Mesothelial cell of epicardium (in vitro differentiated cells): Measurements from ENCODE around the gene SLC25A33. TPM values are rescaled to one million over a fixed set of nuclear protein-coding genes. Genes with fewer than 3 reads are reported as not detected.

Experiments
- DNase-seq, 2 experiments: peaks; one replicate each; pipeline ENCODE4 v3.0.0; 2021; ENCODE audit warnings: low spot score in 2 of 2; ENCODE audit not compliant: unreplicated experiment in 2 of 2
- H3K27ac Mint-ChIP-seq: 2 replicates; pipeline ENCODE4 v1.8.0; 2021; ENCODE audit warnings: mixed read lengths
- H3K27me3 Mint-ChIP-seq: 2 replicates; pipeline ENCODE4 v1.8.0; 2021; ENCODE audit warnings: low read depth, mixed read lengths
- H3K36me3 Mint-ChIP-seq: 2 replicates; pipeline ENCODE4 v1.8.0; 2021; ENCODE audit warnings: mixed read lengths
- H3K4me1 Mint-ChIP-seq: 2 replicates; pipeline ENCODE4 v1.8.0; 2021; ENCODE audit warnings: mixed read lengths
- H3K4me3 Mint-ChIP-seq: 2 replicates; pipeline ENCODE4 v1.8.0; 2021; ENCODE audit warnings: mild to moderate bottlenecking, moderate library complexity, mixed read lengths
- H3K9me3 Mint-ChIP-seq: 2 replicates; pipeline ENCODE4 v1.8.0; 2021; ENCODE audit warnings: mixed read lengths
- total RNA-seq: library from RNA; stranded (reverse); gene quantifications from 3 replicates; pipeline ENCODE4 v1.2.1, GENCODE V29; 2021
- TF ChIP-seq, protein P1 (sequence below): fragments of 200-600 bp; sonication (generic); IDR thresholded peaks from one replicate; pipeline ENCODE4 v1.5.0; 2021; ENCODE audit warnings: antibody characterized with exemption; ENCODE audit not compliant: unreplicated experiment

The SLC25A33 gene
- total RNA-seq, 1 donor from 2014 or later: 4.7 TPM

DNA sequence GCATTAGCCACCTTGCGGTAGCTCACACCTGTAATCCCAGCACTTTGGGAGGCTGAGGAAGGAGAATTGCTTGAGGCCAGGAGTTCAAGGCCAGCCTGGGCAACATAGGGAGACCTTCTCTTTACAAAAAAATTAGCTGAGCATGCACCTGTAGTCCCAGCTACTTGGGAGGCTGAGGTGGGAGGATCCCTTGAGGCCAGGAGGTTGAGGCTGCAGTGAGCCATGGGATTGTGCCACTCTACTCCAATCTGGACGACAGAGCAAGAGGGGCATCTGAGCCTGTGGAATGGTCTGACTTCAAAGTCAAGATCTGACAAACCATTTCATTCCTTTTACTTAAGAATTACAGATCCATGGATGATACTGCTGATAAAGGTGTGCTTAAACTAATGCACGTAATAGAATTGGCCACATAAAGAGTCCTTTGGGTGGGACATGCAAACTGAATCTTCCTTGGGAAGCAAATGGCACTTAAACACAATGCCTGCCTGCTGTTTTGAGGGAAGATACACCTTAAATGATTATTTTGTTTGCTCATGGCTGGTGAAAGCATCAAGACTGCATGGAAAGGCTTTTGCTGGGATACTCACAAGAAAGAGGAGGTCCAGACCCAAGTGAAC lies 47.0 kb downstream of the SLC25A33 start:
- Mint-ChIP-seq H3K36me3 (peaks cover 9% of the 10 kb centered on the region), H3K9me3 (no peaks in the 10 kb centered on the region), H3K27me3 (no peaks in the 10 kb centered on the region), H3K4me1 (peaks cover 14% of the 10 kb centered on the region), H3K4me3 (no peak overlapping the region), H3K27ac (no peak overlapping the region)
- TF ChIP-seq, protein P1, sequence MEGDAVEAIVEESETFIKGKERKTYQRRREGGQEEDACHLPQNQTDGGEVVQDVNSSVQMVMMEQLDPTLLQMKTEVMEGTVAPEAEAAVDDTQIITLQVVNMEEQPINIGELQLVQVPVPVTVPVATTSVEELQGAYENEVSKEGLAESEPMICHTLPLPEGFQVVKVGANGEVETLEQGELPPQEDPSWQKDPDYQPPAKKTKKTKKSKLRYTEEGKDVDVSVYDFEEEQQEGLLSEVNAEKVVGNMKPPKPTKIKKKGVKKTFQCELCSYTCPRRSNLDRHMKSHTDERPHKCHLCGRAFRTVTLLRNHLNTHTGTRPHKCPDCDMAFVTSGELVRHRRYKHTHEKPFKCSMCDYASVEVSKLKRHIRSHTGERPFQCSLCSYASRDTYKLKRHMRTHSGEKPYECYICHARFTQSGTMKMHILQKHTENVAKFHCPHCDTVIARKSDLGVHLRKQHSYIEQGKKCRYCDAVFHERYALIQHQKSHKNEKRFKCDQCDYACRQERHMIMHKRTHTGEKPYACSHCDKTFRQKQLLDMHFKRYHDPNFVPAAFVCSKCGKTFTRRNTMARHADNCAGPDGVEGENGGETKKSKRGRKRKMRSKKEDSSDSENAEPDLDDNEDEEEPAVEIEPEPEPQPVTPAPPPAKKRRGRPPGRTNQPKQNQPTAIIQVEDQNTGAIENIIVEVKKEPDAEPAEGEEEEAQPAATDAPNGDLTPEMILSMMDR: no peak
- DNase-seq: no peak

DNA sequence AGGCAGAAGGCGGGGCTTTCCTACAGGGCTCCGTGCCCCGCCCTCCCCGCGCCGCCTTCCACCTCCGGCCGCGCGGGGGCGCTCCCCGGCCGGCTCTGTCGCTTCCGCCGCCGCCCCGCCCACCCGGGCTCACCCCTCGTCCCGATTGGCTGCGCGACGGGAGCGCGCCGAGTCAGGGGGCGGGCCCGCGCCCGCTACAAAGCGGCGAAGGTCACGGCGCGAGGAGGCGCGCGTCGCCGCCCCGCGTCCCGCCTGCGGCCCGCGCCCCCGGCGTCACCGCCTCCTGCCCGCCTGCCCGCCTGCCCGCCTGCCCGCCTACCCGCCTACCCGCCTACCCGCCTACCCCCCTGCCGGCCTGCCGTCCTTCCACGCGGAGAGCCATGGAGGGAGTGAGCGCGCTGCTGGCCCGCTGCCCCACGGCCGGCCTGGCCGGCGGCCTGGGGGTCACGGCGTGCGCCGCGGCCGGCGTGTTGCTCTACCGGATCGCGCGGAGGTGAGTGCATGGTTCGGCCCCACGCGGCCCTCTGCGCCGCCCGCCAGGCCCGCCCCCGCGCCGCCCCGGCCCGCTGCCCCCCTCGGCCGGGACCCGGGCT lies 49.4 kb downstream of the SLC25A33 start, which contains the start of gene TMEM201:
TMEM201 (plus strand) TSS at position 361 of the 593 bp plus-strand sequence; CDS start at position 381, 20 bp downstream.
- Mint-ChIP-seq H3K36me3 (no peaks in the 10 kb centered on the region), H3K4me3 (peak within 1 kb of the TSS; percentile 76), H3K27ac (peak within 1 kb of the TSS; percentile 79), H3K4me1 (peaks cover 29% of the 10 kb centered on the region), H3K27me3 (no peaks in the 10 kb centered on the region), H3K9me3 (no peaks in the 10 kb centered on the region)
- TF ChIP-seq, protein P1: peak; percentile 73
- peak; percentile 96 for DNase-seq

DNA sequence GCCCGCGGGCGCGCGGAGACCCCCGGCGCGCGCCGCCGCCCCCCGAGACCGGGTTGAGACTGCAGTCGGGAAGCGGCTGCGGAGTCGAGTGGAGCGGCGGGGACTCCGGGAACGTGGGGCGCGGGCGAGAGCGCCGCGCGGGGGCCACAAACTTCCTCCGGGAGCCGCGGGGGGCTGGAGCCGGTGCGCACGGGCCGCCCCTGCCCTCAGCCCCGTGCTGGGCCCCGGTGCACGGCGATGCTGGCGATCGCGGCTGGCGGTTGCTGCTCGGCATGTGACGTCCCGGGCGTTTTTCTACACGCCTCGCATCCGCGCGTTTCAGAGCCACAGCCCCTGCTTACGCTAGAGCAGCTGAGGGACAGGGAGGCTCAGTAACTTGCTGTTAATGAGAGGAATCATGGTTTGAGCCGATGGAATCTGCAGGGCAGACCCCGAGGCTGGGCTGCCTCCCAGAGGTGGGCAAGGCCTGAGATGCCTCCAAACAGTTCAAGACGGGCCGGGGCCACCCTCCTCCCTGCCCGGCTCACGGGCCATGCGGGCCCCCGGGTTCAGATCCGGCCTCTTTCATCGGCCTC lies 50.0 kb downstream of the SLC25A33 start:
- Mint-ChIP-seq H3K36me3 (no peaks in the 10 kb centered on the region), H3K27me3 (no peaks in the 10 kb centered on the region), H3K4me1 (peaks cover 30% of the 10 kb centered on the region), H3K4me3 (peak overlapping the region; percentile 76), H3K27ac (no peak overlapping the region), H3K9me3 (no peaks in the 10 kb centered on the region)
- TF ChIP-seq, protein P1: no peak
- DNase-seq: peak in 1 of 2 experiments; percentile 51

DNA sequence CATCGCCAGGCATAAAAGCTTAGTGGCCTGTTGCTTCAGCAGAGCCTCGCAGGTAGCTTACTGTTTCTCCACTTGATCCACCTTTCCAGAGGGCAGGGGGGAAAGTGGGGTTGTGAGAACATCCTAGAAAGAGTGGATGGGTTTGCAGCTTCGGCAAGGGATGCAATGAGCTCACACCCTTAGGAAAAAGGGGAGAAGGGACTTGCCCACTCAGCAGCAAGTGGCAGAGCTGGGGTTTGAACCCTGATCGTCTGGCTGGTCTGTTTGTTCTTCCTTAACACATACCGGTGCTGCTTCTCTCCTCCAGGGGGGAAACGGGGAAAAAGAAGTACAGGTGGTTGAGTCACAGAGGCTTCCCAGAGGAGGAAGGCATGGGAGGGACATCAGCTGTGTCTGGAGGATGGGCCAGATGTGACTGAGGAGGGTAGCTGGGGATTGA lies 50.5 kb downstream of the SLC25A33 start:
- Mint-ChIP-seq H3K9me3 (no peaks in the 10 kb centered on the region), H3K27ac (no peak overlapping the region), H3K27me3 (no peaks in the 10 kb centered on the region), H3K4me1 (peaks cover 30% of the 10 kb centered on the region), H3K4me3 (peak overlapping the region; percentile 76), H3K36me3 (no peaks in the 10 kb centered on the region)
- no peak for DNase-seq
- TF ChIP-seq, protein P1: no peak

DNA sequence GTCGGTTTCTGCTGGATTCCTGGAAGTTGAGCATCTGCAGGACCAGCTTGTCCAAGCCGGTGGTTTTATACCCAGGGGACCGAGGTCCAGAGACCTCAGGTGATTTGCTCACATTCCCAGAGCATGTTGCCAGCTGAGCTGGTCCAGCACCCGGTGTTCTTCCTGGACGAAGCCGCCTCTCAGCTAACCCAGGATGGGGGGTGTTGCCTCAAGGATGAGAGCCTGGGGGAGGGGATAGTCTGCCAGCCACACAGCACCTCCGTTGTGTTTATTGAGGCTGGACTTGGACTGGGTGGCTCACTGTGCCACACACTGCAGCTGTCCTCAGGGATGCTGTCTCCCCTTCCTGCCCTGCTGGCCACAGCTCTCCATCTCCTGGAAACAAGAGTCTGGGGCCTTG lies 50.9 kb downstream of the SLC25A33 start:
- H3K4me3 Mint-ChIP-seq: peak overlapping the region; percentile 76
- no peak for DNase-seq
- H3K27ac Mint-ChIP-seq: no peak overlapping the region
- H3K9me3 Mint-ChIP-seq: no peaks in the 10 kb centered on the region
- TF ChIP-seq, protein P1: no peak
- no peaks in the 10 kb centered on the region for H3K27me3 Mint-ChIP-seq
- H3K36me3 Mint-ChIP-seq: no peaks in the 10 kb centered on the region
- H3K4me1 Mint-ChIP-seq: peaks cover 30% of the 10 kb centered on the region
